ENCODE data around the gene CNEP1R1. TPM values are rescaled to one million over a fixed set of nuclear protein-coding genes. Genes with fewer than 3 reads are reported as not detected.

The CNEP1R1 gene
- total and polyA plus RNA-seq, 2 of the 8 experiments (the other 6 are each of a cell fraction or from before 2014, with no cell fraction given) = 10.6 to 13.6 TPM

DNA sequence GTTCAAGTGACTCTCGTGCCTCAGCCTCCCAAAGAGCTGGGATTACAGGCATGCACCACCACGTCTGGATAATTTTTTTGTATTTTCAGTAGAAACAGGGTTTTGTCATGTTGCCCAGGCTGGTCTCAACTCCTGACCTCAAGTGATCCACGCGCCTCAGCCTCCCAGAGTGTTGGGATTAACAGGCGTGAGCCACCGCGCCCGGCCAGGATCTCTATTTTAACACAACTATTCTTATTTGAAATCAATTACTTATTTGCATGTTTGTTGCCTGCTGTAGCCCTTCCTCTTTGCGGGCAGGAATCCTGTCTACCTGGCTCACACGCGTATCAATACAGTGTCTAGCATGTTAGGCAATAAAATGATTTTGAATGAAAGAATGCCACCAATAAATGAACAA is 818 bp upstream of the CNEP1R1 start:
- H2AK5ac ChIP-seq (ENCODE audit: low read depth, low read length) = no peak overlapping the region
- H3K79me1 ChIP-seq (ENCODE audit: low read depth, low read length) = no peaks in the 10 kb centered on the region
- no peak overlapping the region for H3K18ac ChIP-seq (ENCODE audit: extremely low read depth, low read length)
- no peak overlapping the region for H4K5ac ChIP-seq (ENCODE audit: insufficient read length, low read depth, low read length)
- peak overlapping the region; percentile 93; the same call in 1 of the 2 replicates for H2AFZ ChIP-seq (ENCODE audit: low read length)
- 82% methylated on average over 11 of the region's 11 CpGs; no CpG with 5 or more reads in 1 of the 2 experiments for WGBS, 2 experiments (ENCODE audit: extremely low coverage in 1 of 2, insufficient coverage in 1 of 2, insufficient read length in 1 of 2, insufficient replicate concordance in 2 of 2, low coverage in 1 of 2, low lambda C conversion rate in 2 of 2, missing lambda C conversion rate in 1 of 2)
- no peak overlapping the region for H4K91ac ChIP-seq (replicated peaks; ENCODE audit: insufficient read length, low read length)
- no peak overlapping the region for H4K8ac ChIP-seq (ENCODE audit: extremely low read depth, insufficient read depth, low read length)
- peak overlapping the region in 1 of 4 experiments; percentile 89; a peak in 2 of 8 replicates for H3K4me3 ChIP-seq (ENCODE audit: extremely low read depth in 1 of 4, insufficient read depth in 2 of 4, low read depth in 3 of 4, low read length in 4 of 4)
- H2BK5ac ChIP-seq (ENCODE audit: low read depth, low read length) = no peak overlapping the region
- no peak overlapping the region for H3K56ac ChIP-seq (replicated peaks; ENCODE audit: insufficient read length, low read depth, low read length)
- ChIA-PET CTCF (ENCODE audit: partially characterized antibody) (interaction anchor here (1.0 to 4.1 kb wide), 22 partner anchors 8 to 324 kb away, joined by 3 to 28 read pairs (median 4); partner anchors contain the start of gene HEATR3), POLR2A (ENCODE audit: partially characterized antibody) (interaction anchor here (0.7 to 2.7 kb wide), 4 partner anchors 9 to 210 kb away, joined by 3 to 5 read pairs (median 4); partner anchors contain the start of gene HEATR3)
- H2BK12ac ChIP-seq (ENCODE audit: low read depth, low read length) = no peak overlapping the region
- no peak overlapping the region for H3K14ac ChIP-seq (ENCODE audit: insufficient read length)
- no peak overlapping the region for H2BK20ac ChIP-seq (ENCODE audit: low read length)
- H3K27me3 ChIP-seq (replicated peaks in 1 of 4; ENCODE audit: control insufficient read depth in 3 of 4, extremely low read depth in 1 of 4, insufficient read depth in 3 of 4, low read length in 3 of 4) = no peaks in the 10 kb centered on the region
- FAIRE-seq (no peak), DNase-seq (ENCODE audit: low read depth in 1 of 2, low spot score in 2 of 2) (no peak)
- no peak overlapping the region for H2BK15ac ChIP-seq (ENCODE audit: low read length)
- no peak overlapping the region for H3K27ac ChIP-seq (ENCODE audit: low read depth, low read length)
- H3K36me3 ChIP-seq (ENCODE audit: control insufficient read depth in 2 of 4, insufficient read depth in 4 of 4, low read length in 3 of 4) = peaks cover 0 to 7% (median 0%) of the 10 kb centered on the region in 4 experiments; a peak in 2 of 8 replicates
- peaks cover 0 to 27% of the 10 kb centered on the region in 2 experiments; a peak in 2 of 4 replicates for H3K79me2 ChIP-seq (ENCODE audit: control insufficient read depth in 1 of 2, insufficient read depth in 2 of 2, low read length in 2 of 2)
- no peak overlapping the region for H2BK120ac ChIP-seq (replicated peaks; ENCODE audit: low read depth, low read length)
- no peak overlapping the region for H3K4ac ChIP-seq (replicated peaks; ENCODE audit: insufficient read length, low read depth, low read length)
- no peaks in the 10 kb centered on the region for H3K9me3 ChIP-seq (ENCODE audit: insufficient read depth in 2 of 2, low read depth in 1 of 2, low read length in 1 of 2)
- H3K4me1 ChIP-seq (replicated peaks in 1 of 4; ENCODE audit: control insufficient read depth in 3 of 4, insufficient read depth in 4 of 4, low read length in 3 of 4) = peaks cover 0 to 6% (median 0%) of the 10 kb centered on the region in 4 experiments; a peak in 2 of 7 replicates
- H3K23ac ChIP-seq (ENCODE audit: insufficient read length) = no peak overlapping the region
- no peaks in the 10 kb centered on the region for H3K23me2 ChIP-seq (ENCODE audit: low read depth, low read length)
- H3K4me2 ChIP-seq (ENCODE audit: insufficient read depth in 1 of 2, low read depth in 2 of 2, low read length in 2 of 2) = peak overlapping the region in 1 of 2 experiments; percentile 62; a peak in 1 of 4 replicates
- H4K20me1 ChIP-seq (replicated peaks in 1 of 2; ENCODE audit: control insufficient read depth in 1 of 2, insufficient read depth in 2 of 2, low read length in 2 of 2) = no peaks in the 10 kb centered on the region
- no peak overlapping the region for H3K9ac ChIP-seq (replicated peaks in 1 of 4; ENCODE audit: extremely low read depth in 1 of 4, low read depth in 3 of 4, low read length in 3 of 4)
- no peak for TF ChIP-seq HDAC2 (IDR thresholded peaks at IDR 0.05; ENCODE audit: borderline replicate concordance in 1 of 2, low read depth in 2 of 2, low read length in 2 of 2)
- TF ChIP-seq GTF2F1 (IDR thresholded peaks at IDR 0.05; ENCODE audit: borderline replicate concordance, low read depth, low read length) = no peak
- TF ChIP-seq CEBPB (IDR thresholded peaks at IDR 0.05; ENCODE audit: low read depth, low read length) = no peak
- no peak for TF ChIP-seq CBX5 (IDR thresholded peaks at IDR 0.05; ENCODE audit: low read depth, low read length)
- no peak for TF ChIP-seq RBBP5 (IDR thresholded peaks at IDR 0.05; ENCODE audit: borderline replicate concordance, low read depth, low read length)
- TF ChIP-seq SP1 (IDR thresholded peaks at IDR 0.05; ENCODE audit: low read depth, low read length) = no peak
- TF ChIP-seq KDM1A (IDR thresholded peaks at IDR 0.05; ENCODE audit: borderline replicate concordance, low read length) = no peak
- TF ChIP-seq, protein P1, sequence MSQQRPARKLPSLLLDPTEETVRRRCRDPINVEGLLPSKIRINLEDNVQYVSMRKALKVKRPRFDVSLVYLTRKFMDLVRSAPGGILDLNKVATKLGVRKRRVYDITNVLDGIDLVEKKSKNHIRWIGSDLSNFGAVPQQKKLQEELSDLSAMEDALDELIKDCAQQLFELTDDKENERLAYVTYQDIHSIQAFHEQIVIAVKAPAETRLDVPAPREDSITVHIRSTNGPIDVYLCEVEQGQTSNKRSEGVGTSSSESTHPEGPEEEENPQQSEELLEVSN (IDR thresholded peaks at IDR 0.05) = no peak
- no peak for TF ChIP-seq CREB1 (IDR thresholded peaks at IDR 0.05)
- TF ChIP-seq SIN3A (conservative IDR thresholded peaks at IDR 0.05 in 1 of 2, IDR thresholded peaks at IDR 0.05 in 1 of 2; ENCODE audit: low read depth in 1 of 2, low read length in 2 of 2) = no peak
- TF ChIP-seq HDAC6 (IDR thresholded peaks at IDR 0.05; ENCODE audit: low read depth, low read length) = no peak
- TF ChIP-seq EP300 (IDR thresholded peaks at IDR 0.05; ENCODE audit: borderline replicate concordance in 1 of 2, low read depth in 2 of 2, low read length in 2 of 2) = no peak
- no peak for TF ChIP-seq BRCA1 (IDR thresholded peaks at IDR 0.05; ENCODE audit: low read depth, low read length)
